Measurements from ENCODE around the gene JAML.

DNA sequence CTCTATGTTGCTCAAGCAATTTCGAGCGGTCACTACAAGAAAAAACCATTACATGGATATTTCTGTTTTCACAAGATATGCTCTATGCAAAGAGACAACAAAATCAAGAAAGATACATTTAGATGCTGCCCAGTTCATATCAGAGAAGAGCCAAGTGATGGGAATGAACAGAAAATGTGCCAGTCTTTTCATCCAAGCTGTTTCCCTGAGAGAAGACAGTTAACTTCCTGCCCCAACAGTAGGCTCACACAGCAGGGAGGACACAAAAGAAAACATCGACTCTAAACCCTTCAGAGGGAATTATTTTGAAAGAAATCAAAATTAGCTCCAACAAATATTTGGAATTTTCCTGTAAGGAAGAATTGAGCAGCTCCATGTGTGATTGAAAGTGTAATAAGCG lies 11.6 kb downstream of the JAML start:
- TF ChIP-seq, protein P1, sequence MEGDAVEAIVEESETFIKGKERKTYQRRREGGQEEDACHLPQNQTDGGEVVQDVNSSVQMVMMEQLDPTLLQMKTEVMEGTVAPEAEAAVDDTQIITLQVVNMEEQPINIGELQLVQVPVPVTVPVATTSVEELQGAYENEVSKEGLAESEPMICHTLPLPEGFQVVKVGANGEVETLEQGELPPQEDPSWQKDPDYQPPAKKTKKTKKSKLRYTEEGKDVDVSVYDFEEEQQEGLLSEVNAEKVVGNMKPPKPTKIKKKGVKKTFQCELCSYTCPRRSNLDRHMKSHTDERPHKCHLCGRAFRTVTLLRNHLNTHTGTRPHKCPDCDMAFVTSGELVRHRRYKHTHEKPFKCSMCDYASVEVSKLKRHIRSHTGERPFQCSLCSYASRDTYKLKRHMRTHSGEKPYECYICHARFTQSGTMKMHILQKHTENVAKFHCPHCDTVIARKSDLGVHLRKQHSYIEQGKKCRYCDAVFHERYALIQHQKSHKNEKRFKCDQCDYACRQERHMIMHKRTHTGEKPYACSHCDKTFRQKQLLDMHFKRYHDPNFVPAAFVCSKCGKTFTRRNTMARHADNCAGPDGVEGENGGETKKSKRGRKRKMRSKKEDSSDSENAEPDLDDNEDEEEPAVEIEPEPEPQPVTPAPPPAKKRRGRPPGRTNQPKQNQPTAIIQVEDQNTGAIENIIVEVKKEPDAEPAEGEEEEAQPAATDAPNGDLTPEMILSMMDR (conservative IDR thresholded peaks at IDR 0.05; ENCODE audit: low read depth in 2 of 2): no peak
- TF ChIP-seq POLR2AphosphoS5 (IDR thresholded peaks at IDR 0.05; ENCODE audit: low read depth) (no peak), CREB1 (CRISPR knock-in tag; IDR thresholded peaks at IDR 0.05; ENCODE audit: low read depth) (no peak), EZH2 (IDR thresholded peaks at IDR 0.05; ENCODE audit: low read depth, unreplicated experiment) (no peak), EZH2phosphoT487 (IDR thresholded peaks at IDR 0.05; ENCODE audit: unreplicated experiment) (no peak), ZNF114 (CRISPR knock-in tag; IDR thresholded peaks at IDR 0.05) (no peak), JUNB (IDR thresholded peaks at IDR 0.05; ENCODE audit: unreplicated experiment) (no peak), NANOG (IDR thresholded peaks at IDR 0.05; ENCODE audit: borderline replicate concordance) (no peak), ZNF331 (CRISPR knock-in tag; IDR thresholded peaks at IDR 0.05; ENCODE audit: low read depth) (no peak)
- TF ChIP-seq, protein P2, sequence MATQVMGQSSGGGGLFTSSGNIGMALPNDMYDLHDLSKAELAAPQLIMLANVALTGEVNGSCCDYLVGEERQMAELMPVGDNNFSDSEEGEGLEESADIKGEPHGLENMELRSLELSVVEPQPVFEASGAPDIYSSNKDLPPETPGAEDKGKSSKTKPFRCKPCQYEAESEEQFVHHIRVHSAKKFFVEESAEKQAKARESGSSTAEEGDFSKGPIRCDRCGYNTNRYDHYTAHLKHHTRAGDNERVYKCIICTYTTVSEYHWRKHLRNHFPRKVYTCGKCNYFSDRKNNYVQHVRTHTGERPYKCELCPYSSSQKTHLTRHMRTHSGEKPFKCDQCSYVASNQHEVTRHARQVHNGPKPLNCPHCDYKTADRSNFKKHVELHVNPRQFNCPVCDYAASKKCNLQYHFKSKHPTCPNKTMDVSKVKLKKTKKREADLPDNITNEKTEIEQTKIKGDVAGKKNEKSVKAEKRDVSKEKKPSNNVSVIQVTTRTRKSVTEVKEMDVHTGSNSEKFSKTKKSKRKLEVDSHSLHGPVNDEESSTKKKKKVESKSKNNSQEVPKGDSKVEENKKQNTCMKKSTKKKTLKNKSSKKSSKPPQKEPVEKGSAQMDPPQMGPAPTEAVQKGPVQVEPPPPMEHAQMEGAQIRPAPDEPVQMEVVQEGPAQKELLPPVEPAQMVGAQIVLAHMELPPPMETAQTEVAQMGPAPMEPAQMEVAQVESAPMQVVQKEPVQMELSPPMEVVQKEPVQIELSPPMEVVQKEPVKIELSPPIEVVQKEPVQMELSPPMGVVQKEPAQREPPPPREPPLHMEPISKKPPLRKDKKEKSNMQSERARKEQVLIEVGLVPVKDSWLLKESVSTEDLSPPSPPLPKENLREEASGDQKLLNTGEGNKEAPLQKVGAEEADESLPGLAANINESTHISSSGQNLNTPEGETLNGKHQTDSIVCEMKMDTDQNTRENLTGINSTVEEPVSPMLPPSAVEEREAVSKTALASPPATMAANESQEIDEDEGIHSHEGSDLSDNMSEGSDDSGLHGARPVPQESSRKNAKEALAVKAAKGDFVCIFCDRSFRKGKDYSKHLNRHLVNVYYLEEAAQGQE (IDR thresholded peaks at IDR 0.05; ENCODE audit: unreplicated experiment): no peak
- TF ChIP-seq, protein P3, sequence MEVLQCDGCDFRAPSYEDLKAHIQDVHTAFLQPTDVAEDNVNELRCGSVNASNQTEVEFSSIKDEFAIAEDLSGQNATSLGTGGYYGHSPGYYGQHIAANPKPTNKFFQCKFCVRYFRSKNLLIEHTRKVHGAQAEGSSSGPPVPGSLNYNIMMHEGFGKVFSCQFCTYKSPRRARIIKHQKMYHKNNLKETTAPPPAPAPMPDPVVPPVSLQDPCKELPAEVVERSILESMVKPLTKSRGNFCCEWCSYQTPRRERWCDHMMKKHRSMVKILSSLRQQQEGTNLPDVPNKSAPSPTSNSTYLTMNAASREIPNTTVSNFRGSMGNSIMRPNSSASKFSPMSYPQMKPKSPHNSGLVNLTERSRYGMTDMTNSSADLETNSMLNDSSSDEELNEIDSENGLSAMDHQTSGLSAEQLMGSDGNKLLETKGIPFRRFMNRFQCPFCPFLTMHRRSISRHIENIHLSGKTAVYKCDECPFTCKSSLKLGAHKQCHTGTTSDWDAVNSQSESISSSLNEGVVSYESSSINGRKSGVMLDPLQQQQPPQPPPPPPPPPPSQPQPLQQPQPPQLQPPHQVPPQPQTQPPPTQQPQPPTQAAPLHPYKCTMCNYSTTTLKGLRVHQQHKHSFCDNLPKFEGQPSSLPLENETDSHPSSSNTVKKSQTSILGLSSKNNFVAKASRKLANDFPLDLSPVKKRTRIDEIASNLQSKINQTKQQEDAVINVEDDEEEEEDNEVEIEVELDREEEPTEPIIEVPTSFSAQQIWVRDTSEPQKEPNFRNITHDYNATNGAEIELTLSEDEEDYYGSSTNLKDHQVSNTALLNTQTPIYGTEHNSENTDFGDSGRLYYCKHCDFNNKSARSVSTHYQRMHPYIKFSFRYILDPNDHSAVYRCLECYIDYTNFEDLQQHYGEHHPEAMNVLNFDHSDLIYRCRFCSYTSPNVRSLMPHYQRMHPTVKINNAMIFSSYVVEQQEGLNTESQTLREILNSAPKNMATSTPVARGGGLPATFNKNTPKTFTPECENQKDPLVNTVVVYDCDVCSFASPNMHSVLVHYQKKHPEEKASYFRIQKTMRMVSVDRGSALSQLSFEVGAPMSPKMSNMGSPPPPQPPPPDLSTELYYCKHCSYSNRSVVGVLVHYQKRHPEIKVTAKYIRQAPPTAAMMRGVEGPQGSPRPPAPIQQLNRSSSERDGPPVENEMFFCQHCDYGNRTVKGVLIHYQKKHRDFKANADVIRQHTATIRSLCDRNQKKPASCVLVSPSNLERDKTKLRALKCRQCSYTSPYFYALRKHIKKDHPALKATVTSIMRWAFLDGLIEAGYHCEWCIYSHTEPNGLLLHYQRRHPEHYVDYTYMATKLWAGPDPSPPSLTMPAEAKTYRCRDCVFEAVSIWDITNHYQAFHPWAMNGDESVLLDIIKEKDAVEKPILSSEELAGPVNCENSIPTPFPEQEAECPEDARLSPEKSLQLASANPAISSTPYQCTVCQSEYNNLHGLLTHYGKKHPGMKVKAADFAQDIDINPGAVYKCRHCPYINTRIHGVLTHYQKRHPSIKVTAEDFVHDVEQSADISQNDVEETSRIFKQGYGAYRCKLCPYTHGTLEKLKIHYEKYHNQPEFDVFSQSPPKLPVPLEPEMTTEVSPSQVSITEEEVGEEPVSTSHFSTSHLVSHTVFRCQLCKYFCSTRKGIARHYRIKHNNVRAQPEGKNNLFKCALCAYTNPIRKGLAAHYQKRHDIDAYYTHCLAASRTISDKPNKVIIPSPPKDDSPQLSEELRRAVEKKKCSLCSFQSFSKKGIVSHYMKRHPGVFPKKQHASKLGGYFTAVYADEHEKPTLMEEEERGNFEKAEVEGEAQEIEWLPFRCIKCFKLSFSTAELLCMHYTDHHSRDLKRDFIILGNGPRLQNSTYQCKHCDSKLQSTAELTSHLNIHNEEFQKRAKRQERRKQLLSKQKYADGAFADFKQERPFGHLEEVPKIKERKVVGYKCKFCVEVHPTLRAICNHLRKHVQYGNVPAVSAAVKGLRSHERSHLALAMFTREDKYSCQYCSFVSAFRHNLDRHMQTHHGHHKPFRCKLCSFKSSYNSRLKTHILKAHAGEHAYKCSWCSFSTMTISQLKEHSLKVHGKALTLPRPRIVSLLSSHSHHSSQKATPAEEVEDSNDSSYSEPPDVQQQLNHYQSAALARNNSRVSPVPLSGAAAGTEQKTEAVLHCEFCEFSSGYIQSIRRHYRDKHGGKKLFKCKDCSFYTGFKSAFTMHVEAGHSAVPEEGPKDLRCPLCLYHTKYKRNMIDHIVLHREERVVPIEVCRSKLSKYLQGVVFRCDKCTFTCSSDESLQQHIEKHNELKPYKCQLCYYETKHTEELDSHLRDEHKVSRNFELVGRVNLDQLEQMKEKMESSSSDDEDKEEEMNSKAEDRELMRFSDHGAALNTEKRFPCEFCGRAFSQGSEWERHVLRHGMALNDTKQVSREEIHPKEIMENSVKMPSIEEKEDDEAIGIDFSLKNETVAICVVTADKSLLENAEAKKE (CRISPR knock-in tag; IDR thresholded peaks at IDR 0.05): no peak
- TF ChIP-seq, protein P4, sequence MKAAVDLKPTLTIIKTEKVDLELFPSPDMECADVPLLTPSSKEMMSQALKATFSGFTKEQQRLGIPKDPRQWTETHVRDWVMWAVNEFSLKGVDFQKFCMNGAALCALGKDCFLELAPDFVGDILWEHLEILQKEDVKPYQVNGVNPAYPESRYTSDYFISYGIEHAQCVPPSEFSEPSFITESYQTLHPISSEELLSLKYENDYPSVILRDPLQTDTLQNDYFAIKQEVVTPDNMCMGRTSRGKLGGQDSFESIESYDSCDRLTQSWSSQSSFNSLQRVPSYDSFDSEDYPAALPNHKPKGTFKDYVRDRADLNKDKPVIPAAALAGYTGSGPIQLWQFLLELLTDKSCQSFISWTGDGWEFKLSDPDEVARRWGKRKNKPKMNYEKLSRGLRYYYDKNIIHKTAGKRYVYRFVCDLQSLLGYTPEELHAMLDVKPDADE (IDR thresholded peaks at IDR 0.05): no peak
